Activated naive CD8-positive, alpha-beta T cell treated with anti-CD3 and anti-CD28 coated beads for 36 hours (primary cell): ENCODE measurements around the gene CMC1. TPM values are rescaled to one million over a fixed set of nuclear protein-coding genes. Genes with fewer than 3 reads are reported as not detected.

Source experiments
- DNase-seq: peaks from one replicate; pipeline ENCODE4 v3.0.0; 2021
- H3K27ac Mint-ChIP-seq: one replicate; pipeline ENCODE4 v1.8.0; 2022; ENCODE audit warnings: mild to moderate bottlenecking, moderate library complexity, mixed read lengths
- H3K27me3 Mint-ChIP-seq: one replicate; pipeline ENCODE4 v1.8.0; 2022; ENCODE audit warnings: mild to moderate bottlenecking, mixed read lengths
- H3K36me3 Mint-ChIP-seq: one replicate; pipeline ENCODE4 v1.8.0; 2021; ENCODE audit warnings: mild to moderate bottlenecking, mixed read lengths
- H3K4me1 Mint-ChIP-seq: one replicate; pipeline ENCODE4 v1.8.0; 2021; ENCODE audit warnings: mixed read lengths
- H3K4me3 Mint-ChIP-seq: one replicate; pipeline ENCODE4 v1.8.0; 2022; ENCODE audit warnings: mild to moderate bottlenecking, moderate library complexity, mixed read lengths
- H3K9me3 Mint-ChIP-seq: one replicate; pipeline ENCODE4 v1.8.0; 2022; ENCODE audit warnings: mixed read lengths
- total RNA-seq, 2 experiments: library from RNA; stranded (reverse); gene quantifications; one replicate each; pipeline ENCODE4 v1.2.3, GENCODE V29; 2021

The CMC1 gene
- total RNA-seq, 2 experiments from 2014 or later: 23.2 to 23.7 TPM

- no peak overlapping the region for H3K27ac Mint-ChIP-seq
Observed at GRCh38 chr3:28228623-28229022, 12.8 kb upstream of the CMC1 start.

DNA sequence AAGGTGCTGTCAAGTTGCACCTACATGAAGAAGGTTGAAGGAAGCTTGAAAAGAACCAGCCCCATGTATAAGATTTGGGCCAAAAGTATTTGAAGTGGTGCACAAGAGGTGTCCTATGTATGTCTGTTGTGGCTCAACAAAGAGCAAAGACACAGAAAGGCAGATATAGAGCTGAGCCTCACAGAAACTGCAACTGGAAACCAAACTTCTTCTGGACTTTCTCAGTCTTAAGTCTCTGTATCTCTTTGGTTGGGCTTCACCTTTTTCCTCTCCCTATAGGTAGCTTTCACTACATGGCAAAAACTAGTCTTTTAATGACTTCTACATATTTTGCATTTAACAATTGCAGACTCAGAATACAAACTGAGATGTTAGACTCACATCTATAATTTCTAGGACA is 8.8 kb upstream of the CMC1 start:
- no peaks in the 10 kb centered on the region for H3K36me3 Mint-ChIP-seq
- peaks cover 2% of the 10 kb centered on the region for H3K9me3 Mint-ChIP-seq
- H3K4me3 Mint-ChIP-seq: no peak overlapping the region
- no peak overlapping the region for H3K27ac Mint-ChIP-seq
- no peak for DNase-seq
- no peaks in the 10 kb centered on the region for H3K4me1 Mint-ChIP-seq
- H3K27me3 Mint-ChIP-seq: no peaks in the 10 kb centered on the region

More at GRCh38 chr3:28228623-28229022, 12.8 kb upstream of the CMC1 start:
- DNase-seq: no peak
- no peak overlapping the region for H3K4me3 Mint-ChIP-seq
- H3K4me1 Mint-ChIP-seq: no peaks in the 10 kb centered on the region
- H3K36me3 Mint-ChIP-seq: no peaks in the 10 kb centered on the region
- H3K27me3 Mint-ChIP-seq: no peaks in the 10 kb centered on the region
- H3K9me3 Mint-ChIP-seq: no peaks in the 10 kb centered on the region

DNA sequence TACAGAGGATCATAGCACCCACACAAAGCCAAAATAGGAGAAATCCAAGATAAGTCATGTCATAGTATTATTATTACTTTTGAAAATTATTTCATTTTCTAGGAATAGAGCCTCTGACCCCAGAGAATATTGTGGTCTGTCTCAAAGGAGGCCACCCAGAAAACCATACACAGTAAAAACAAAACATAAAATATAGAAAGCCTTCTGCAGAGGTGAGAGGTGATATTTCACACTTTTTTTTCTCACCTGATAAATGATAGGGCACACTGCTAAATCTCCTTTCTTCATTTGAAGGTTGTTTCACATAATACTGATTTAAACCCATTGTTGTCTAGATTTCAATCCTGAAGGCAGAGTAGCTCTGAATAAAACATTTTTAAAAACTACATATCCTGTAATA is 7.0 kb upstream of the CMC1 start:
- Mint-ChIP-seq H3K27me3 (no peaks in the 10 kb centered on the region), H3K4me1 (peaks cover 6% of the 10 kb centered on the region), H3K9me3 (peaks cover 2% of the 10 kb centered on the region), H3K36me3 (no peaks in the 10 kb centered on the region), H3K27ac (no peak overlapping the region), H3K4me3 (no peak overlapping the region)
- no peak for DNase-seq

- Mint-ChIP-seq H3K36me3 (peaks cover 20% of the 10 kb centered on the region), H3K9me3 (peaks cover 9% of the 10 kb centered on the region)
- no peak for DNase-seq
Observed at GRCh38 chr3:28239108-28239507, 2.3 kb upstream of the CMC1 start.

GRCh38 chr3:28240441-28240840 is 978 bp upstream of the CMC1 start:
- H3K4me1 Mint-ChIP-seq: peaks cover 42% of the 10 kb centered on the region
- no peak for DNase-seq
- H3K9me3 Mint-ChIP-seq: peaks cover 10% of the 10 kb centered on the region
- peak overlapping the region; percentile 85 for H3K4me3 Mint-ChIP-seq
- no peaks in the 10 kb centered on the region for H3K27me3 Mint-ChIP-seq
- H3K27ac Mint-ChIP-seq: no peak overlapping the region
- H3K36me3 Mint-ChIP-seq: peaks cover 26% of the 10 kb centered on the region

More at GRCh38 chr3:28239108-28239507, 2.3 kb upstream of the CMC1 start:
- Mint-ChIP-seq H3K27me3 (no peaks in the 10 kb centered on the region), H3K4me3 (no peak overlapping the region), H3K27ac (no peak overlapping the region), H3K4me1 (peaks cover 35% of the 10 kb centered on the region)

GRCh38 chr3:28242519-28242918 is 1.1 kb downstream of the CMC1 start:
- peaks cover 8% of the 10 kb centered on the region for H3K9me3 Mint-ChIP-seq
- H3K27ac Mint-ChIP-seq: peak overlapping the region; percentile 93
- H3K36me3 Mint-ChIP-seq: peaks cover 27% of the 10 kb centered on the region
- H3K4me3 Mint-ChIP-seq: peak overlapping the region; percentile 85
- H3K27me3 Mint-ChIP-seq: no peaks in the 10 kb centered on the region
- peaks cover 57% of the 10 kb centered on the region for H3K4me1 Mint-ChIP-seq
- no peak for DNase-seq

DNA sequence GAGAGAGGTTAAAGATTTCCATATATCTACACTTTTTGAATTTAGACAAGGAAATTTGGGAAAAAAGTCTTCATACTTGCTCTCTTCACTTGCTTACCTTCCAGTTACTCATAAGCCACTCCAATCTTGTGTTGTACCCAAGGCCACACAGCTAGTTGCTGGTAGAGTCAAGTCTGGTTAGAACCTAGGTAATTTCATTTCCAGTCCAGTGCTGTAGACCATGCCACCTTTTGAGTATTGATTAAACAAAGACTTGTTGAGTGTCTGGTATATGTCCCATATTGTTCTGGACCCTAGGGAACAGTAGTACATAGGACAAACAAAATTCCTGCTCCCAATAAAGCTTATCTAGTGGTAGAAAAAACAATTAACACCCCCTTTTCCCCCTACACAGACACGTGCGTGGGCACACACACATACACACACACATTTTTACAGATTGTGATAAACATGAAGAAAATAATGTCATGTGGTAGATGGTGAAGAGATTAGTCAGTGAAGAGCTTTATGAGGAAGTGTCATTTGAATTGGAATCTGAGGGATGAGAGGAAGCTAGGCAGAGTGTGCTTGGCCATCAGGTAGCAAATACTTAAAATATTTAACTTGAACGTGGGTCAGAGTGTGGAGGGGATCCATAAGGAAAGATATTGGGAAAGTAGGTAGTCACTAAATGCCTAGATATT is 2.1 kb downstream of the CMC1 start:
- Mint-ChIP-seq H3K4me3 (no peak overlapping the region), H3K27ac (peak overlapping the region; percentile 14), H3K4me1 (peaks cover 60% of the 10 kb centered on the region), H3K9me3 (peaks cover 8% of the 10 kb centered on the region), H3K27me3 (no peaks in the 10 kb centered on the region), H3K36me3 (peaks cover 29% of the 10 kb centered on the region)
- DNase-seq: no peak

- no peak overlapping the region for H3K4me3 Mint-ChIP-seq
- no peaks in the 10 kb centered on the region for H3K27me3 Mint-ChIP-seq
- no peak overlapping the region for H3K27ac Mint-ChIP-seq
- H3K4me1 Mint-ChIP-seq: peaks cover 63% of the 10 kb centered on the region
- peaks cover 31% of the 10 kb centered on the region for H3K36me3 Mint-ChIP-seq
- H3K9me3 Mint-ChIP-seq: peaks cover 8% of the 10 kb centered on the region
- no peak for DNase-seq
Observed at GRCh38 chr3:28244491-28244890, 3.1 kb downstream of the CMC1 start.

DNA sequence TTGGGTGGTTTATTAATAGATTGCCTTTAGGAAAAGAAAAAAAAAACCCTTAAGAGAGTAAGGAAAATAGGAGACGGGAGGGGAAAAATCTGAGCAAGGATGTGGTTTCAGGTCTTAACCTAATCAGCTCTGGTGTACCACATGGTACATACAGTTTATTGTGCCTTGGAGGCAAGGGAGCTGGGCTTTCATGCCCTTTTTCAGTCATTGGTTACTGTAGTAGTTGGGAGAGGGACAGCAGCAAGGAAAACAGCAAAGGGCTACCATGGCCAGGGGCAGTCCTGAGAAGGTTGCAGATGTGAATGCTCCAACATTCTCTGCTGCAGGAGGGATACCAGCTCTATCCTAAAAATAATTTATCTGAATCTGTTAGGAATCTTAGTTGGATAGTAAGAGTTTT is 5.9 kb downstream of the CMC1 start:
- Mint-ChIP-seq H3K36me3 (peaks cover 36% of the 10 kb centered on the region), H3K27me3 (no peaks in the 10 kb centered on the region), H3K9me3 (peaks cover 8% of the 10 kb centered on the region), H3K27ac (no peak overlapping the region), H3K4me3 (no peak overlapping the region), H3K4me1 (peaks cover 62% of the 10 kb centered on the region)
- no peak for DNase-seq

GRCh38 chr3:28250999-28251398 is 9.6 kb downstream of the CMC1 start:
- no peaks in the 10 kb centered on the region for H3K27me3 Mint-ChIP-seq
- no peaks in the 10 kb centered on the region for H3K9me3 Mint-ChIP-seq
- H3K4me1 Mint-ChIP-seq: peaks cover 50% of the 10 kb centered on the region
- no peak overlapping the region for H3K4me3 Mint-ChIP-seq
- H3K36me3 Mint-ChIP-seq: peaks cover 24% of the 10 kb centered on the region
- no peak overlapping the region for H3K27ac Mint-ChIP-seq
- DNase-seq: no peak

GRCh38 chr3:28252001-28252431 is 10.6 kb downstream of the CMC1 start:
- H3K27me3 Mint-ChIP-seq: no peaks in the 10 kb centered on the region
- H3K9me3 Mint-ChIP-seq: no peaks in the 10 kb centered on the region
- H3K4me3 Mint-ChIP-seq: no peak overlapping the region
- DNase-seq: no peak
- no peak overlapping the region for H3K27ac Mint-ChIP-seq
- H3K36me3 Mint-ChIP-seq: peaks cover 26% of the 10 kb centered on the region
- peaks cover 41% of the 10 kb centered on the region for H3K4me1 Mint-ChIP-seq

- no peak overlapping the region for H3K27ac Mint-ChIP-seq
- no peaks in the 10 kb centered on the region for H3K27me3 Mint-ChIP-seq
- no peak overlapping the region for H3K4me3 Mint-ChIP-seq
Observed at GRCh38 chr3:28253040-28253715, 11.8 kb downstream of the CMC1 start.

GRCh38 chr3:28262001-28262400 is 20.6 kb downstream of the CMC1 start:
- no peaks in the 10 kb centered on the region for H3K27me3 Mint-ChIP-seq
- peaks cover 17% of the 10 kb centered on the region for H3K36me3 Mint-ChIP-seq
- peaks cover 7% of the 10 kb centered on the region for H3K4me1 Mint-ChIP-seq
- no peak for DNase-seq
- H3K27ac Mint-ChIP-seq: no peak overlapping the region
- H3K4me3 Mint-ChIP-seq: no peak overlapping the region
- no peaks in the 10 kb centered on the region for H3K9me3 Mint-ChIP-seq

More at GRCh38 chr3:28253040-28253715, 11.8 kb downstream of the CMC1 start:
- Mint-ChIP-seq H3K9me3 (no peaks in the 10 kb centered on the region), H3K4me1 (peaks cover 31% of the 10 kb centered on the region), H3K36me3 (peaks cover 26% of the 10 kb centered on the region)
- DNase-seq: no peak

DNA sequence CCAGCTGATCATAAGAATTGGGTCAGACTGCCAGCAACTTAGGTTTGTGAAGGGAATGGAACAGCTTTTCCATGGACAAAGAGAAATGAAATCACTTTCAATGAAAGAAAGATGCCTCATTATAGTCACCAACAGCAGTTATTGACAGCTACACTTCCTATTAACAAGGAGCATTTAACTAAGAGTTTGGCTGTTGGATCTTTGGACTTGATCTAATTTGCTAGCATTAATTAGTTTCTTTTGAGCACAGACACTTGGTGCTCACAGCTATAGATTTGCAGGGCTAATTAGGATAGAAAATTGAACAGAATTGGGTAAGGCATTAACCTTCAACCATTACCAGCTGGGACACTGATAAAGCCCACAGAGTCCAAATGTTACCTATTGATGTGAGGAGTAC is 24.2 kb downstream of the CMC1 start:
- Mint-ChIP-seq H3K27me3 (no peaks in the 10 kb centered on the region), H3K27ac (no peak overlapping the region), H3K9me3 (no peaks in the 10 kb centered on the region), H3K4me3 (no peak overlapping the region), H3K36me3 (peaks cover 31% of the 10 kb centered on the region), H3K4me1 (peaks cover 6% of the 10 kb centered on the region)
- DNase-seq: no peak

DNA sequence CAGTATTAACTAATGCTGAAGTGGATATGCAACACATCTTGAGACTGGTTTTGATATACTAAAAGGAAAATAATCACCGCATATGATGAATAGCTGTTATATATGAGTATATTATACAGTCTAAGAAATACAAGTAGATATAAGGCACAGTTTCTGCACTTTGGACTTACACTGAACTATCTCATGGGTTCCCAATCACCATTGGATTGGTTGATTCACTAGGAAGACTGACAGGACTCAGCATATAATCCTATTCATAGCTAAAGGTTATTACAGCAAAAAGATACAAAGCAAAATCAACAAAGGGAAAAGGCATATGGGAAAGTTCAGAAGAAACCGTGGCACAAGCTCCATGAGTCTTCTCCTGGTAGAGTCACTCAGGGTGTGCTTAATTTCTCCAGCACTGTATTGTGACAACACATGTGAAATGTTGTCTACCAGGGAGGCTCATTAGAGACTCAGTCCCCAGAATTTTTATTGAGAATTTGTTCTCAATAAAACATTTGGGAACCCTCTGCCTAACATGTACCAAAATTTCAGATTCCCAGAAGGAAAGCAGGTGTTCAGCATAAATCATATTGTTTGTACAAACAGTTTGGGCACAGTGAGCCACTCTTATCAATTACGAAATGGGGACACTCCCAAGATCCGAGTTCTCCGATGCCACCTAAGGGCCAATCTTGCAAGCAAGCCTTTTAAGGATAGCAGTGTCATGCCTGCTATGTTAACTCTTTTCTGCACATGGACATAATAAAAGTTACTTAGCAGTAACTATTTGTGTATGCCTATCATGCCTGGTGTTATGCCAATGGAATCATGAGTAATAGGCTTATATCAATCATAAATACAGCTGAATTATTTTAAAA is 26.8 kb downstream of the CMC1 start:
- Mint-ChIP-seq H3K27me3 (no peaks in the 10 kb centered on the region), H3K9me3 (peaks cover 15% of the 10 kb centered on the region), H3K36me3 (peaks cover 48% of the 10 kb centered on the region), H3K4me1 (no peaks in the 10 kb centered on the region), H3K27ac (no peak overlapping the region), H3K4me3 (no peak overlapping the region)
- DNase-seq: no peak
